IMR-90 (cell line): ENCODE results near the gene CD55. TPM values are rescaled to one million over a fixed set of nuclear protein-coding genes. Genes with fewer than 3 reads are reported as not detected.

Experiments
- ATAC-seq: fragments of 200-7000 bp; cut with Tn5 transposase; 2 replicates; pipeline ENCODE4 v1.9.1; 2020; ENCODE audit warnings: low read depth, mild to moderate bottlenecking, moderate library complexity
- BruUV-seq: library from RNA; stranded (reverse); fragments of 400-500 nt; replicated peaks from 2 replicates; lab custom pipeline; 2021; lab: Mats Ljungman, UMichigan
- CTCF ChIA-PET: fragments of 300-600 bp; formaldehyde crosslinking; extraction: SDS; loops from one replicate; lab custom pipeline; 2021; ENCODE audit warnings: antibody characterized with exemption; lab: Yijun Ruan, JAX
- POLR2A ChIA-PET: fragments of 300-600 bp; sonication (Branson Sonifier 250); formaldehyde crosslinking; loops from one replicate; lab custom pipeline; 2022; ENCODE audit warnings: antibody characterized with exemption; ENCODE audit not compliant: unreplicated experiment; lab: Charles Lee
- DNase-seq: peaks from one replicate; pipeline ENCODE4 v3.0.0; 2013
- H2AFZ ChIP-seq: replicated peaks from 2 replicates; pipeline ENCODE3; 2013; ENCODE audit warnings: low read length, mild to moderate bottlenecking; ENCODE audit not compliant: poor library complexity
- H2AK5ac ChIP-seq: 2 replicates; pipeline ENCODE4 v1.6.1; 2013; ENCODE audit warnings: low read depth, low read length, inconsistent platforms
- H2AK9ac ChIP-seq: replicated peaks from 2 replicates; pipeline ENCODE3; 2013; ENCODE audit warnings: mild to moderate bottlenecking, low read depth, low read length, moderate library complexity; ENCODE audit not compliant: poor library complexity
- H2BK120ac ChIP-seq: 2 replicates; pipeline ENCODE4 v1.6.1; 2013; ENCODE audit warnings: low read depth, low read length, inconsistent platforms
- H2BK15ac ChIP-seq: 3 replicates; pipeline ENCODE4 v1.6.1; 2013; ENCODE audit warnings: low read depth, low read length, inconsistent platforms
- H2BK20ac ChIP-seq: 2 replicates; pipeline ENCODE4 v1.6.1; 2013; ENCODE audit warnings: low read depth, mild to moderate bottlenecking, inconsistent platforms, low read length, moderate library complexity
- H2BK5ac ChIP-seq: 2 replicates; pipeline ENCODE4 v1.6.1; 2013; ENCODE audit warnings: mild to moderate bottlenecking, low read depth, low read length, inconsistent platforms; ENCODE audit not compliant: poor library complexity, severe bottlenecking
- H3K14ac ChIP-seq: replicated peaks from 2 replicates; pipeline ENCODE4 v1.6.1; 2013; ENCODE audit warnings: low read depth, low read length, inconsistent platforms
- H3K18ac ChIP-seq: 2 replicates; pipeline ENCODE4 v1.6.1; 2013; ENCODE audit warnings: low read depth, low read length, control low read depth
- H3K23ac ChIP-seq: 2 replicates; pipeline ENCODE4 v1.6.1; 2013; ENCODE audit warnings: low read depth, low read length, inconsistent platforms
- H3K27ac ChIP-seq: 2 replicates; pipeline ENCODE4 v1.5.1; 2013; ENCODE audit warnings: mild to moderate bottlenecking, control low read depth, low read length; ENCODE audit not compliant: insufficient read depth
- H3K27me3 ChIP-seq: 2 replicates; pipeline ENCODE4 v1.6.1; 2013; ENCODE audit warnings: low read length; ENCODE audit not compliant: control insufficient read depth, insufficient read depth
- H3K36me3 ChIP-seq: 2 replicates; pipeline ENCODE4 v1.6.1; 2013; ENCODE audit warnings: low read length, mixed read lengths; ENCODE audit not compliant: control insufficient read depth, insufficient read depth
- H3K4ac ChIP-seq: 2 replicates; pipeline ENCODE4 v1.6.1; 2013; ENCODE audit warnings: low read depth, low read length, inconsistent platforms
- H3K4me1 ChIP-seq: 2 replicates; pipeline ENCODE4 v1.6.1; 2013; ENCODE audit warnings: low read length, mixed read lengths; ENCODE audit not compliant: control insufficient read depth, insufficient read depth
- H3K4me2 ChIP-seq: 2 replicates; pipeline ENCODE4 v1.6.1; 2013; ENCODE audit warnings: low read depth, mild to moderate bottlenecking, control low read depth, low read length, moderate library complexity
- H3K4me3 ChIP-seq: 2 replicates; pipeline ENCODE4 v1.5.1; 2013; ENCODE audit warnings: low read depth, mild to moderate bottlenecking, control low read depth, low read length, moderate library complexity; ENCODE audit not compliant: insufficient read depth
- H3K56ac ChIP-seq: 2 replicates; pipeline ENCODE4 v1.6.1; 2013; ENCODE audit warnings: low read length, inconsistent platforms; ENCODE audit not compliant: insufficient read depth; ENCODE audit errors: extremely low read depth
- H3K79me1 ChIP-seq, 2 experiments: 2 replicates each; pipeline ENCODE4 v1.6.1; 2013; ENCODE audit warnings: low read length in 2 of 2, inconsistent platforms in 1 of 2, low read depth in 1 of 2
- H3K9ac ChIP-seq: 2 replicates; pipeline ENCODE4 v1.6.1; 2013; ENCODE audit warnings: low read depth, low read length, control low read depth
- H3K9me1 ChIP-seq: 2 replicates; pipeline ENCODE4 v1.6.1; 2013; ENCODE audit warnings: low read length, inconsistent platforms; ENCODE audit not compliant: insufficient read depth
- H3K9me3 ChIP-seq: 2 replicates; pipeline ENCODE4 v1.6.1; 2013; ENCODE audit warnings: low read length; ENCODE audit not compliant: control insufficient read depth, insufficient read depth
- H4K20me1 ChIP-seq: 2 replicates; pipeline ENCODE4 v1.6.1; 2013; ENCODE audit warnings: low read length, inconsistent platforms; ENCODE audit not compliant: insufficient read depth
- H4K5ac ChIP-seq: 2 replicates; pipeline ENCODE4 v1.6.1; 2013; ENCODE audit warnings: mild to moderate bottlenecking, low read depth, low read length, control low read depth
- H4K8ac ChIP-seq, 2 experiments: 2 replicates each; pipeline ENCODE4 v1.6.1; 2013; ENCODE audit warnings: low read depth in 2 of 2, low read length in 2 of 2, control low read depth in 1 of 2, inconsistent platforms in 1 of 2
- H4K91ac ChIP-seq: 2 replicates; pipeline ENCODE4 v1.6.1; 2013; ENCODE audit warnings: low read depth, low read length, inconsistent platforms; ENCODE audit not compliant: insufficient read depth
- BHLHE40 ChIP-seq: fragments of 150-350 bp; IDR thresholded peaks from 2 replicates; pipeline ENCODE4 v1.6.1; 2016; ENCODE audit warnings: mild to moderate bottlenecking, low read depth, low read length
- CEBPB ChIP-seq: IDR thresholded peaks from 2 replicates; pipeline ENCODE4 v1.6.1; 2012; ENCODE audit warnings: low read depth, low read length, improper control_type of control experiment
- CHD1 ChIP-seq: IDR thresholded peaks from 2 replicates; pipeline ENCODE4 v1.6.1; 2012; ENCODE audit warnings: low read depth, low read length, improper control_type of control experiment
- CTCF ChIP-seq: conservative IDR thresholded peaks from 2 replicates; pipeline ENCODE4 v1.5.1; 2012; ENCODE audit warnings: mild to moderate bottlenecking, low read depth, low read length, improper control_type of control experiment
- ELK1 ChIP-seq: fragments of 150-350 bp; IDR thresholded peaks from 2 replicates; pipeline ENCODE4 v1.6.1; 2016; ENCODE audit warnings: low read depth, mild to moderate bottlenecking, low read length, moderate library complexity, borderline replicate concordance
- FOS ChIP-seq: fragments of 150-350 bp; IDR thresholded peaks from 2 replicates; pipeline ENCODE4 v1.6.1; 2016; ENCODE audit warnings: low read depth, low read length
- MAFK ChIP-seq: IDR thresholded peaks from 2 replicates; pipeline ENCODE4 v1.6.1; 2012; ENCODE audit warnings: low read depth, low read length, improper control_type of control experiment
- MAZ ChIP-seq: IDR thresholded peaks from 2 replicates; pipeline ENCODE4 v1.6.1; 2012; ENCODE audit warnings: low read depth, mild to moderate bottlenecking, low read length, improper control_type of control experiment, moderate library complexity, borderline replicate concordance
- MXI1 ChIP-seq: IDR thresholded peaks from 2 replicates; pipeline ENCODE4 v1.6.1; 2012; ENCODE audit warnings: low read depth, mild to moderate bottlenecking, low read length, moderate library complexity, borderline replicate concordance
- NFE2L2 ChIP-seq: fragments of 150-350 bp; IDR thresholded peaks from 2 replicates; pipeline ENCODE4 v1.6.1; 2016; ENCODE audit warnings: low read depth, mild to moderate bottlenecking, low read length
- RAD21 ChIP-seq: IDR thresholded peaks from 2 replicates; pipeline ENCODE4 v1.6.1; 2012; ENCODE audit warnings: low read length, improper control_type of control experiment
- RCOR1 ChIP-seq: IDR thresholded peaks from 2 replicates; pipeline ENCODE4 v1.6.1; 2012; ENCODE audit warnings: mild to moderate bottlenecking, low read length, improper control_type of control experiment; ENCODE audit not compliant: insufficient replicate concordance
- RFX5 ChIP-seq: IDR thresholded peaks from 2 replicates; pipeline ENCODE4 v1.8.0; 2012; ENCODE audit warnings: low read depth, mild to moderate bottlenecking, low read length, moderate library complexity
- SMC3 ChIP-seq: fragments of 150-350 bp; IDR thresholded peaks from 2 replicates; pipeline ENCODE4 v1.6.1; 2016; ENCODE audit warnings: low read depth, mild to moderate bottlenecking, antibody characterized with exemption, low read length, moderate library complexity
- USF2 ChIP-seq: fragments of 150-350 bp; IDR thresholded peaks from 2 replicates; pipeline ENCODE4 v1.6.1; 2017; ENCODE audit warnings: mild to moderate bottlenecking, antibody characterized with exemption, low read length, low read depth
- dilution Hi-C: fragments of 300-500 bp; cut with HindIII; formaldehyde crosslinking; loops from one replicate; pipeline ENCODE4 v1.14.3; 2018; ENCODE audit warnings: low sequenced_read_pairs; ENCODE audit not compliant: unreplicated experiment
- in situ Hi-C: fragments of 300-500 bp; cut with MboI; formaldehyde crosslinking; loops from 3 replicates; pipeline ENCODE4 v1.14.3; 2019; ENCODE audit warnings: low sequenced_read_pairs, inconsistent platforms, mixed read lengths
- intact Hi-C: fragments of 100-400 bp; cut with micrococcal nuclease; formaldehyde crosslinking; loops from 2 replicates; pipeline ENCODE4 v1.10.0; 2022
- polyA plus RNA-seq, 3 experiments: library from polyadenylated mRNA; depleted of rRNA; stranded (reverse); fragments of >200 nt; gene quantifications; 2 replicates each; pipeline ENCODE4 v1.2.3, GENCODE V29; 2012; ENCODE audit warnings: low replicate concordance in 1 of 3
- total RNA-seq: library from RNA; depleted of rRNA; stranded (reverse); fragments of >200 nt; gene quantifications from 2 replicates; pipeline ENCODE4 v1.2.3, GENCODE V29; 2012

Gene CD55
- total and polyA plus RNA-seq, 2 of the 4 experiments (the other 2 are of a cell fraction) = 6.6 to 11.5 TPM

GRCh38 chr1:207289756-207290155, 31.7 kb upstream of the CD55 start:
- Histone ChIP-seq H3K4me1 (peaks cover 4% of the 10 kb centered on the region), H3K36me3 (no peaks in the 10 kb centered on the region), H3K27me3 (no peaks in the 10 kb centered on the region; the same call in 1 of the 2 replicates), H3K9me3 (peaks cover 2% of the 10 kb centered on the region; the same call in 1 of the 2 replicates), H2AFZ (no peak overlapping the region), H3K56ac (no peak overlapping the region), H3K23ac (no peak overlapping the region), H4K8ac (no peak overlapping the region), H3K9ac (no peak overlapping the region), H2AK9ac (no peak overlapping the region), H3K4me3 (no peak overlapping the region), H2BK15ac (no peak overlapping the region), H2AK5ac (no peak overlapping the region), H3K18ac (no peak overlapping the region), H3K79me1 (no peaks in the 10 kb centered on the region), H3K27ac (no peak overlapping the region), H4K20me1 (no peaks in the 10 kb centered on the region), H4K5ac (no peak overlapping the region), H3K9me1 (no peaks in the 10 kb centered on the region), H2BK5ac (no peak overlapping the region), H4K91ac (no peak overlapping the region), H2BK20ac (no peak overlapping the region), H3K4me2 (no peak overlapping the region), H3K4ac (no peak overlapping the region), H3K14ac (no peak overlapping the region), H2BK120ac (no peak overlapping the region)
- DNase-seq (no peak), ATAC-seq (no peak)
- no TSS peak for BruUV-seq
- TF ChIP-seq BHLHE40 (no peak), RAD21 (no peak), CEBPB (no peak), CHD1 (no peak), ELK1 (no peak), SMC3 (no peak), CTCF (no peak), NFE2L2 (no peak), MAFK (no peak), FOS (no peak), RCOR1 (no peak), MXI1 (no peak), MAZ (no peak), USF2 (no peak), RFX5 (no peak)
- intact Hi-C loops (loop anchor here (5.0 kb wide), 1 partner anchor 47 kb away; no protein-coding TSS in a partner anchor), dilution Hi-C loops (no loop called here), in situ Hi-C loops (no loop called here)
- ChIA-PET POLR2A (no interaction called here), CTCF (no interaction called here)
